HAP-1 (cell line): ENCODE data around the gene LMF2.

Experiments used
- DNase-seq, 2 experiments: peaks; one replicate each; pipeline ENCODE4 v3.0.0-alpha.2; 2016 to 2020; ENCODE audit warnings: low spot score in 2 of 2
- H3K27me3 ChIP-seq: fragments of 250-450 bp; sonication (Bioruptor Pico); 2 replicates; pipeline ENCODE4 v1.5.1; 2020; ENCODE audit warnings: low read depth, mild to moderate bottlenecking, moderate library complexity
- H3K36me3 ChIP-seq: fragments of 250-450 bp; sonication (Bioruptor Pico); replicated peaks from 2 replicates; pipeline ENCODE4 v1.5.1; 2020; ENCODE audit warnings: mild to moderate bottlenecking
- H3K4me1 ChIP-seq: fragments of 250-450 bp; sonication (Bioruptor Pico); 2 replicates; pipeline ENCODE4 v1.5.1; 2020; ENCODE audit warnings: mild to moderate bottlenecking
- H3K4me3 ChIP-seq: fragments of 250-450 bp; sonication (Bioruptor Pico); 2 replicates; pipeline ENCODE4 v1.5.1; 2020; ENCODE audit warnings: mild to moderate bottlenecking, moderate library complexity
- H3K9me3 ChIP-seq: fragments of 250-450 bp; sonication (Bioruptor Pico); 2 replicates; pipeline ENCODE4 v1.5.1; 2020; ENCODE audit warnings: mild to moderate bottlenecking, moderate library complexity
- in situ Hi-C: fragments of 300-500 bp; cut with MboI; formaldehyde crosslinking; loops from 3 replicates; pipeline ENCODE4 v1.14.3; 2020; ENCODE audit warnings: low sequenced_read_pairs, inconsistent platforms, mixed read lengths

Gene LMF2

GRCh38 chr22:50507421-50507990 is at the start of gene LMF2:
TSS of gene LMF2 (minus strand) at chr22:50507702. CDS start at chr22:50507675, 27 bp downstream.
- DNase-seq, result peak; percentile 77 to 94
- in situ Hi-C loops, result no loop called here
- H3K36me3 ChIP-seq, result peaks cover 38% of the 10 kb centered on the region
- H3K27me3 ChIP-seq, result no peaks in the 10 kb centered on the region
- H3K9me3 ChIP-seq, result no peaks in the 10 kb centered on the region
- peak within 1 kb of the TSS; percentile 99 for H3K4me3 ChIP-seq
- peaks cover 8% of the 10 kb centered on the region for H3K4me1 ChIP-seq

- DNase-seq, result no peak
- no peaks in the 10 kb centered on the region for H3K9me3 ChIP-seq
- peaks cover 9% of the 10 kb centered on the region for H3K4me1 ChIP-seq
- in situ Hi-C loops, result no loop called here
- H3K4me3 ChIP-seq, result no peak overlapping the region
- no peaks in the 10 kb centered on the region for H3K36me3 ChIP-seq
- H3K27me3 ChIP-seq, result no peaks in the 10 kb centered on the region
Observed at GRCh38 chr22:50556703-50557102, 49.2 kb upstream of the LMF2 start.

DNA sequence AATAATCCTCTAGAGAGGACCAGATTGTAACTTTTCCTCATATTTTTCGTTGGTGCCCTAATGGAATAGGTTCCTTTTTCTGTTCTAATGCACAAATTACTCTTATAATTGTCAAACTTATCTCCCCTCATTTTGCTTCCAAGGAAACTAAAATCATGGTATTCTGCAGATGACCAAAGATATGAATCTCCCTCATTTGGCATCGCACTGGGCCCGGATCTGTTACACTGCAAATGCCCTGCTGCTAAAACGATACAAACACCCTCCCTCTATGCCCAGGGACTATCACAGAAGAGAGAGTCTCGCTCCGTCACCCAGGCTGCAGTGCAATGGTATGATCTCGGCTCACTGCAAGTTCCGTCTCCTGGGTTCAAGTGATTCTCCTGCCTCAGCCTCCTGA is 45.8 kb upstream of the LMF2 start:
- no peak overlapping the region for H3K4me3 ChIP-seq
- in situ Hi-C loops, result no loop called here
- DNase-seq, result no peak
- no peaks in the 10 kb centered on the region for H3K36me3 ChIP-seq
- H3K27me3 ChIP-seq, result no peaks in the 10 kb centered on the region
- no peaks in the 10 kb centered on the region; the same call in 1 of the 2 replicates for H3K9me3 ChIP-seq
- H3K4me1 ChIP-seq, result peaks cover 9% of the 10 kb centered on the region

GRCh38 chr22:50551160-50551752 is 43.8 kb upstream of the LMF2 start:
- Histone ChIP-seq H3K4me1 (peaks cover 8% of the 10 kb centered on the region), H3K27me3 (no peaks in the 10 kb centered on the region), H3K9me3 (no peaks in the 10 kb centered on the region; the same call in 1 of the 2 replicates), H3K4me3 (no peak overlapping the region), H3K36me3 (no peaks in the 10 kb centered on the region)
- in situ Hi-C loops, result no loop called here
- DNase-seq, result no peak

DNA sequence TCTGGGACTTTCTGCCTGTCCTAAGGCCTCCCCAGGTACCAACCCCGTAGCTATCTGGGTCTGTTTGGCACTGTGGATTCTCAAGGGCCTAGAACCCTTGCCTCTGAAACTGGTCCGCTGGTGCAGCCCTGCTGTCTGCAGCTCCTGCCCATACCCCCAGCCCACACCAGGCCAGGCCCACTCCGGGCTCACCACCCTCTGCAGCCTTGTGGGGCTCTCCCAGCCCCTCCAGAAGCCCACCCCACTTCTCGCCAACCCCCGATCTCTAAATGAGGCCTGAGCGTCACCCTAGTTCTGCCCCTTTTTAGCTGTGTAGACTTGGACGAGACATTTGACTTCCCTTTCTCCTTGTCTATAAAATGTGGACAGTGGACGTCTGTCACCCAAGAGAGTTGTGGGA is 42.9 kb upstream of the LMF2 start:
- no peak for DNase-seq
- Histone ChIP-seq H3K4me1 (peaks cover 4% of the 10 kb centered on the region), H3K4me3 (no peak overlapping the region), H3K27me3 (no peaks in the 10 kb centered on the region), H3K9me3 (no peaks in the 10 kb centered on the region; the same call in 1 of the 2 replicates), H3K36me3 (no peaks in the 10 kb centered on the region)
- in situ Hi-C loops, result no loop called here

- Histone ChIP-seq H3K4me3 (no peak overlapping the region), H3K9me3 (no peaks in the 10 kb centered on the region; the same call in 1 of the 2 replicates), H3K4me1 (0 out of 2 replicates have a peak, but pooled peaks cover 3% of the 10 kb centered on the region), H3K27me3 (no peaks in the 10 kb centered on the region), H3K36me3 (no peaks in the 10 kb centered on the region)
- DNase-seq, result no peak
- in situ Hi-C loops, result no loop called here
Observed at GRCh38 chr22:50548921-50549790, 41.7 kb upstream of the LMF2 start.

- no peaks in the 10 kb centered on the region; the same call in 1 of the 2 replicates for H3K9me3 ChIP-seq
- H3K4me3 ChIP-seq, result no peak overlapping the region
- H3K4me1 ChIP-seq, result peaks cover 6% of the 10 kb centered on the region; the same call in 1 of the 2 replicates
- H3K36me3 ChIP-seq, result no peaks in the 10 kb centered on the region
- no peaks in the 10 kb centered on the region for H3K27me3 ChIP-seq
- DNase-seq, result no peak
- in situ Hi-C loops, result no loop called here
Observed at GRCh38 chr22:50548040-50548920, 40.8 kb upstream of the LMF2 start.

- H3K36me3 ChIP-seq, result no peaks in the 10 kb centered on the region
- DNase-seq, result no peak
- H3K4me3 ChIP-seq, result no peak overlapping the region
- peaks cover 6% of the 10 kb centered on the region; the same call in 1 of the 2 replicates for H3K4me1 ChIP-seq
- no peaks in the 10 kb centered on the region; the same call in 1 of the 2 replicates for H3K9me3 ChIP-seq
- H3K27me3 ChIP-seq, result no peaks in the 10 kb centered on the region
- in situ Hi-C loops, result no loop called here
Observed at GRCh38 chr22:50547263-50547985, 39.9 kb upstream of the LMF2 start.

- in situ Hi-C loops, result no loop called here
- Histone ChIP-seq H3K36me3 (no peaks in the 10 kb centered on the region), H3K4me1 (peaks cover 6% of the 10 kb centered on the region; the same call in 1 of the 2 replicates), H3K27me3 (no peaks in the 10 kb centered on the region), H3K9me3 (no peaks in the 10 kb centered on the region; the same call in 1 of the 2 replicates), H3K4me3 (no peak overlapping the region)
- DNase-seq, result no peak
Observed at GRCh38 chr22:50546326-50547262, 39.1 kb upstream of the LMF2 start.

DNA sequence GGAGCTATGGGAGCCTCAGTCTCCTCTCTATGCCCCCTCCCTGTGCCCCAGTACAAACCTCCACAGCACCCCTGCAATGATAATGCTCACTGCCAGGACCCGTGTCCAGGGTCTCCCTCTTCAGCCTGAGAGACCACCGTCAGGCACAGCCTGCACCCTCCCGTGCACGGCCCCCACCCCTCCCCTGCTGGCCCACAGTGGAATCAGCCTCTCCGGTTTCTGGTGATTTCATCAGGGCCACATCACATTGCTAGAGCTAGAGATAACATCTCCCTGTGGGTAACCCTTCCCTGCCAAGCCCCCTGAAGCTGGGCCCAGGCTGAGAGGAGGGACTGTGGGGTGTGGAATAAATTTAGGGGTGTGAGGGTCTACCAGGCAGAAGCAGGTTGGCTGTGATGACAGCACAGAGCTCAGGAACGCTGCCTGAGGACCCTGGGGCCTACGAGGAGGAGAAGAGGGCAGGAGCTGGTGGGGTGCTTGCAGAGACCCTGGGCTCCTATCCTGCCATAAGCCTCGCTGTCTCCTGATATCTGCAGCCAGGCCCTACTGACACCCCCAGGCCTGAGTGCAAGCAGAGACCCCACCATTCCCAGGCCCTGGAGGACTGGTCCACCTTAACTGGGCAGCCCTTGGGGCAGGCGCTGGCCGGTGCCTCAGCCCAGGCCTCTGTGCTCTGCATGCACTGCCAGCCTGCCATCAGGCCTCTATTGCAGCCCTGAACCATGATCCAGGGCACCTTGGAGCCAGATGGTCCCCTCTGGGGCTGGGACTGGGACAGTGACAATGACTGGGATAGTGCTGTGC is 38.2 kb upstream of the LMF2 start, which contains the start of gene KLHDC7B:
Gene KLHDC7B, plus strand, starts transcription at position 378 of the 804 bp plus-strand sequence. Its CDS starts 345 bp downstream, at position 723.
- no peak for DNase-seq
- H3K36me3 ChIP-seq, result no peaks in the 10 kb centered on the region
- peaks cover 6% of the 10 kb centered on the region; the same call in 1 of the 2 replicates for H3K4me1 ChIP-seq
- no peaks in the 10 kb centered on the region for H3K27me3 ChIP-seq
- in situ Hi-C loops, result no loop called here
- H3K4me3 ChIP-seq, result no peak within 1 kb of the TSS
- no peaks in the 10 kb centered on the region for H3K9me3 ChIP-seq

DNA sequence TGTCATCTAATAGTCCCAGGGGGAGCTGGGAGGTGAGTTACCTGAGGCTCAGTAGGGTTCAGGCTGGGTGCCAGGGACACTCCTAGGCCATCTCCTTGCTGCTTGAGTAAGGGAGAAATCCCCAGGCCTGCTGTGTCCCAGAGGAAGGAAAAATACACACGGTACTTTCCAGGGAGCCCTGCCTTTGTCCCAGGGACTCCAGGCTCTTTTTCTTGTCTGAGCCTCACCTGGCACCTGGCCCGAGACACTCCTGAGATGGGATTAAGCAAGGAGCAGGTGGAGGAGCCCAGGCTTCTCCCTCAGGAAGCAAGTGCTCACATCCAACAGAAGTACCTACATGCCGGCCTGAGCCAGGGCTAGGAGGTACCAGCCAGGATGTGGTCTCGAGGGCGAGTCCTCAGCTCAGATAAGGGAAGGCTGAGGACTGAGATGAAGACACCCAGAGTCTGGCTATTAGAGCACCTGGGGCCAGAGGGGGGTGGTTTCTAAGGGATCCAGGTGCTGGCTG is 37.3 kb upstream of the LMF2 start:
- Histone ChIP-seq H3K36me3 (no peaks in the 10 kb centered on the region), H3K9me3 (no peaks in the 10 kb centered on the region), H3K4me1 (peaks cover 6% of the 10 kb centered on the region; the same call in 1 of the 2 replicates), H3K4me3 (no peak overlapping the region), H3K27me3 (no peaks in the 10 kb centered on the region)
- DNase-seq, result no peak
- in situ Hi-C loops, result no loop called here
